ENCODE measurements around the gene COL4A2. TPM values are rescaled to one million over a fixed set of nuclear protein-coding genes. Genes with fewer than 3 reads are reported as not detected.
"Not testable (repeated sequence)": the region's sequence is repeated elsewhere in the genome, so short reads cannot be mapped to it uniquely, and the experiment has no call there.

Gene COL4A2
- total RNA-seq, 2 donors from 2014 or later: 0.84 TPM; not detected in 1

GRCh38 chr13:110379905-110380341, 72.8 kb downstream of the COL4A2 start:
- H3K27ac Mint-ChIP-seq: no peak overlapping the region
- H3K36me3 Mint-ChIP-seq: peaks cover 0 to 16% of the 10 kb centered on the region in 2 donors
- peaks cover 14 to 23% of the 10 kb centered on the region in 2 donors for H3K9me3 Mint-ChIP-seq
- DNase-seq (ENCODE audit: low spot score in 2 of 2) (no peak), ATAC-seq (peak in 1 of 2 donors; percentile 58)

GRCh38 chr13:110380359-110381028, 73.4 kb downstream of the COL4A2 start:
- ATAC-seq (no peak), DNase-seq (ENCODE audit: low spot score in 2 of 2) (no peak)
- H3K9me3 Mint-ChIP-seq: peaks cover 14 to 23% of the 10 kb centered on the region in 2 donors
- H3K27ac Mint-ChIP-seq: no peak overlapping the region
- peaks cover 0 to 20% of the 10 kb centered on the region in 2 donors for H3K36me3 Mint-ChIP-seq

GRCh38 chr13:110381029-110381360, 73.9 kb downstream of the COL4A2 start:
- ATAC-seq: no peak
- no peak overlapping the region for H3K27ac Mint-ChIP-seq

GRCh38 chr13:110382229-110382628, 75.1 kb downstream of the COL4A2 start:
- Mint-ChIP-seq H3K27ac (peak overlapping the region in 1 of 2 donors; percentile 68), H3K36me3 (peaks cover 0 to 20% of the 10 kb centered on the region in 2 donors), H3K9me3 (peaks cover 14 to 23% of the 10 kb centered on the region in 2 donors)
- DNase-seq (ENCODE audit: low spot score in 2 of 2) (no peak), ATAC-seq (peak in 1 of 2 donors; percentile 96)

More at GRCh38 chr13:110381029-110381360, 73.9 kb downstream of the COL4A2 start:
- no peak for DNase-seq (ENCODE audit: low spot score in 2 of 2)
- H3K36me3 Mint-ChIP-seq: peaks cover 0 to 20% of the 10 kb centered on the region in 2 donors
- H3K9me3 Mint-ChIP-seq: peaks cover 14 to 23% of the 10 kb centered on the region in 2 donors

GRCh38 chr13:110382830-110383229, 75.7 kb downstream of the COL4A2 start:
- Mint-ChIP-seq H3K27ac (no peak overlapping the region), H3K9me3 (peaks cover 14 to 23% of the 10 kb centered on the region in 2 donors), H3K36me3 (peaks cover 0 to 20% of the 10 kb centered on the region in 2 donors)
- no peak for DNase-seq (ENCODE audit: low spot score in 2 of 2)
- no peak for ATAC-seq

GRCh38 chr13:110387451-110388107, 80.5 kb downstream of the COL4A2 start:
- Mint-ChIP-seq H3K9me3 (peaks cover 0 to 7% of the 10 kb centered on the region in 2 donors), H3K36me3 (peaks cover 6 to 11% of the 10 kb centered on the region in 2 donors), H3K27ac (no peak overlapping the region)
- ATAC-seq (peak in 1 of 2 donors; percentile 83), DNase-seq (ENCODE audit: low spot score in 2 of 2) (peak in 1 of 2 donors; percentile 27)

- H3K27ac Mint-ChIP-seq: no peak overlapping the region
- H3K9me3 Mint-ChIP-seq: peaks cover 0 to 4% of the 10 kb centered on the region in 2 donors
- DNase-seq (ENCODE audit: low spot score in 2 of 2) (no peak), ATAC-seq (no peak)
- H3K36me3 Mint-ChIP-seq: peaks cover 6 to 11% of the 10 kb centered on the region in 2 donors
Observed at GRCh38 chr13:110388108-110388943, 81.2 kb downstream of the COL4A2 start.

- H3K36me3 Mint-ChIP-seq: peaks cover 0 to 11% of the 10 kb centered on the region in 2 donors
- no peak for ATAC-seq
- no peak for DNase-seq (ENCODE audit: low spot score in 2 of 2)
- no peak overlapping the region for H3K27ac Mint-ChIP-seq
- H3K9me3 Mint-ChIP-seq: no peaks in the 10 kb centered on the region
Observed at GRCh38 chr13:110390567-110390966, 83.5 kb downstream of the COL4A2 start.

GRCh38 chr13:110391273-110391672, 84.2 kb downstream of the COL4A2 start:
- peaks cover 0 to 11% of the 10 kb centered on the region in 2 donors for H3K36me3 Mint-ChIP-seq
- no peak for ATAC-seq
- no peak for DNase-seq (ENCODE audit: low spot score in 2 of 2)
- no peak overlapping the region for H3K27ac Mint-ChIP-seq
- H3K9me3 Mint-ChIP-seq: no peaks in the 10 kb centered on the region

GRCh38 chr13:110392510-110393240, 85.6 kb downstream of the COL4A2 start:
- H3K27ac Mint-ChIP-seq: no peak overlapping the region
- ATAC-seq (no peak), DNase-seq (ENCODE audit: low spot score in 2 of 2) (no peak)
- H3K36me3 Mint-ChIP-seq: peaks cover 0 to 11% of the 10 kb centered on the region in 2 donors
- H3K9me3 Mint-ChIP-seq: no peaks in the 10 kb centered on the region

- Mint-ChIP-seq H3K36me3 (peaks cover 0 to 11% of the 10 kb centered on the region in 2 donors), H3K27ac (no peak overlapping the region), H3K9me3 (no peaks in the 10 kb centered on the region)
- no peak for ATAC-seq
- no peak for DNase-seq (ENCODE audit: low spot score in 2 of 2)
Observed at GRCh38 chr13:110393761-110394160, 86.7 kb downstream of the COL4A2 start.

GRCh38 chr13:110394371-110394841, 87.3 kb downstream of the COL4A2 start:
- DNase-seq (ENCODE audit: low spot score in 2 of 2): no peak
- Mint-ChIP-seq H3K9me3 (no peaks in the 10 kb centered on the region), H3K27ac (no peak overlapping the region), H3K36me3 (peaks cover 0 to 5% of the 10 kb centered on the region in 2 donors)
- no peak for ATAC-seq

- H3K9me3 Mint-ChIP-seq; DNase-seq (ENCODE audit: low spot score in 2 of 2); ATAC-seq; H3K36me3 Mint-ChIP-seq; H3K27ac Mint-ChIP-seq: not testable (repeated sequence)
Observed at GRCh38 chr13:110395616-110396015, 88.5 kb downstream of the COL4A2 start.

- DNase-seq (ENCODE audit: low spot score in 2 of 2): no peak
- Mint-ChIP-seq H3K27ac (no peak overlapping the region), H3K36me3 (no peaks in the 10 kb centered on the region), H3K9me3 (no peaks in the 10 kb centered on the region)
- no peak for ATAC-seq
Observed at GRCh38 chr13:110396476-110396875, 89.4 kb downstream of the COL4A2 start.

- H3K36me3 Mint-ChIP-seq: no peaks in the 10 kb centered on the region
Observed at GRCh38 chr13:110396913-110397381, 89.9 kb downstream of the COL4A2 start.

More at GRCh38 chr13:110396913-110397381, 89.9 kb downstream of the COL4A2 start:
- ATAC-seq (no peak), DNase-seq (ENCODE audit: low spot score in 2 of 2) (no peak)
- Mint-ChIP-seq H3K27ac (no peak overlapping the region), H3K9me3 (no peaks in the 10 kb centered on the region)

All from activated naive CD4-positive, alpha-beta T cell treated with anti-CD3 and anti-CD28 coated beads, Interleukin-2, amount 50 U/mL, for 72 hours (primary cell).